NCI-H2196 treated with DMSO at 0.1 percent for 48 hours (cell line): ENCODE results near the gene RAB42.
A peak's percentile ranks its signal among the peaks of the same experiment; 100 is the strongest.
"Not testable (repeated sequence)": the region's sequence is repeated elsewhere in the genome, so short reads cannot be mapped to it uniquely, and the experiment has no call there.

Experiments
- DNase-seq: peaks from one replicate; lab custom pipeline; 2025; ENCODE audit not compliant: unreplicated experiment; lab: John Stamatoyannopoulos, UW

RAB42 gene, protein sequence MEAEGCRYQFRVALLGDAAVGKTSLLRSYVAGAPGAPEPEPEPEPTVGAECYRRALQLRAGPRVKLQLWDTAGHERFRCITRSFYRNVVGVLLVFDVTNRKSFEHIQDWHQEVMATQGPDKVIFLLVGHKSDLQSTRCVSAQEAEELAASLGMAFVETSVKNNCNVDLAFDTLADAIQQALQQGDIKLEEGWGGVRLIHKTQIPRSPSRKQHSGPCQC

DNA sequence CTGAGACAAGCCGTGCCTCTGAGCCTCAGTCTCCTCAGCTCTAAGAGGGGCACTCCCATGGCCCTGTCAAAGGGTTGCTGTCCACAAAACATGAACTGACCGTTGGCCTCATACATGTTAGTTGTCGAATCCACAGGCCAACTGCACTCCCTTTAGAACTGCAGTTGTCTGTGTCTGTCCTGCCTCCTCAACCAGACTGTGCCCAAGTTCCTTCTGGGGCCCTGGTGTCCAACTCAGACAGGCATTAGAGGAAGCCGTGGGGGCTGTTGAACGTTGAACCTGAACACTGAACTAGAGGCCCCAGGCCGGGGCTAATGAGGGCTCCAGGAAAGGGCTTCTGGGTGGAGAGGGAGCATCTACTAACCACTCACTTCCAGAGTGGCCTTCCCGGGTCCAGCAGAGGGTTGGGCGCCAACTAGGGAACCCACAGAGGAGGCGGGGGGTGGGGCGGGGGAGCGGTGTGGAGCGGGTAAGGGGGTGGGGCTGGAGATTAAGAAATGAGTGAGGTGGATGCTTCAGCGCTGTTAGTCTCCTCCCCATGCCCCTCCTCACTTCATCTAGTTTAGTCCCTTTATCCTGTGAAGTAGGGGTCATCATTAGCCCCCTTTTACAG, at the start of gene RAB42:
Gene RAB42 (plus strand): TSS at position 558 of the 613 bp plus-strand sequence. CDS start 247 bp downstream, outside the sequence.
- no peak for DNase-seq

DNA sequence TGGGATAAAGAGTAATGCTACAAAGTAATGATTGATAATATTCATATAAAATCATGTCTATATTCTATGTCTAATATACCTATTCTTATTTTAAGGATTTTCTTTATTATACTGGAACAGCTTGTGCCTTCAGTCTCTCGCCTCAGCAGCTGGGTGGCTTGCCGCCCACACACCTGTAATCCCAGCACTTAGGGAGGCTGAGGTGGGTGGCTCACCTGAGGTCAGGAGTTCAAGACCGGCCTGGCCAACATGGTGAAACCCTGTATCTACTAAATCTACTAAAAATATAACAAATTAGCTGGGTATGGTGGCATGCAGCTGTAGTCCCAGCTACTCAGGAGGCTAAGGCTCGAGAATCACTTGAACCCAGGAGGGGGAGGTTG, 46.8 kb upstream of the RAB42 start:
- DNase-seq: no peak

DNA sequence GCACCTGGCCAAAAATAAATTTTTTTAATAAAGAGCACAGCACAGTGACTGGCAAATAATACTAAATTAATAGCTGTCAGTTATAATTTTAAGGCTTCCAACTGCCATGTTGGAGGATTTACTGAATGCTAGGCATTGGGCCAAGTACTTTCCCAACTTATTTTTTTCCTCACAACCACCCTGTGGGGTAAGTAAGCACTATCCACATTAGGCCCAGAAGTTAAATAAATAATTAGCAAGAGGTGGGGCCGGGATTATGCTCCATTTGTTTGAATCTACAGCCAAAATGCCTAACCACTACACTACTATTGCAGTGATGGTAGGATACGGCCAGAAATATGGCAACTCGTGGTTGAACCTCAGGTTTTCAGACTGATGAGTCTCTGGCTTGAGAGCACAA, 43.7 kb upstream of the RAB42 start:
- no peak for DNase-seq

GRCh38 chr1:28551381-28551780, 40.7 kb upstream of the RAB42 start:
- no peak for DNase-seq

- peak; percentile 91 for DNase-seq
Measured at GRCh38 chr1:28552758-28553663, 39.1 kb upstream of the RAB42 start, which contains the start of gene TRNAU1AP. TRNAU1AP (plus strand) TSS chr1:28553085; CDS start chr1:28553111, 26 bp downstream.

DNA sequence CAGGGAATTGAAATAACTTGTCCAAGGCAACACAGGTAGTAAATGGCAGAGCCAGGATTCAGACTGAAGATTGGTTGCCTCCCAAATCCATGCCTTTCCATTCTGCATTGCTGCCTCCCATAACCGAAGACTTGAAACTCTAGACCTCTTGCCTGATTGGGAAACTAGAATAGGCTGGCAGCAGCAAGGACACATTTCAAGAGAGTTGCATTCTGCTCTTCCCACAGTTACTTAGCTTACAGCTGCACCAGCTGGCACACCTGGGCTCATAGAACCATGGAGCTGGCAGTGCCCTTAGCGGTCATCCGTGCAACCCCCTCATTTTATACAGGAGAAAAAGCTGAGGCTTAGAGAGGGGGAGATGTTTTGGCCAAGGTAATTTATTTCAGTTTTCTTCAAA, 31.2 kb upstream of the RAB42 start:
- no peak for DNase-seq

DNA sequence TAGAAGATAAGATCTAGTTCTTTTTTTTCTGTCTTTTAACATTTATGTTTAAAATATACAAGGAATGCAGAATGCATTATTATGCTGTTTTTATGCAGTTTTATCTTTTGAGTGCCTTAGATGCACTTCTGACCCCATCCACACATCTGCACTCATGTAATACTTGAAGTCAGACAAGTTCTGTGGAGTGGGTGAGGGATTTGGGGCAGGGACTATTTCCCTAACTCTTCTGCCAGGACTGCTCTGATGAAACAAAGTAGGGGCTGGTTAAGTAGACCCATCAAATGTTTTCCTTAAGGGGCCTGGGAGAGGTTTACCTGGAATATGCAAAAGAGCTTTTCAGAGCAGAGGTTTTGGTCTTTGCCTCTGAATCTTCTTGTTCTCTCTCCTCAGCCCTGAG, 27.8 kb upstream of the RAB42 start:
- no peak for DNase-seq

GRCh38 chr1:28565040-28565439, 27.0 kb upstream of the RAB42 start:
- DNase-seq: no peak

DNA sequence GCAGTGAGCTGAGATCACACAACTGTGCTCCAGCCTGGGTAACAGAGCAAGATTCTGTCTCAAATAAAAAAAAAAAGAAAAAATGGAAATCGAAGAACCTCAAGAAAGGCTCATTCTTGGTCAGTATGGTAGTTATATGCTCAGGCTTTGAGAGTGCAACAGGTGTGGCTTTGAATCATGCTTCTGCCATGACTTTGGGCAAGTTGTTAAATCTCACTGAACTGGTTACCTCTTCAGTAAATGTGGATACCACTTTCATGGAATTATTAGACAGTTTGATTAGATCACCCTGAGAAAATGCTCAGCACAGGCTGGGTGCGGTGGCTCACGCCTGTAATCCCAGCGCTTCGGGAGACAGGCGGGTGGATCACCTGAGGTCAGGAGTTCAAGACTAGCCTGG, 26.3 kb upstream of the RAB42 start:
- DNase-seq: no peak

GRCh38 chr1:28566931-28567330, 25.1 kb upstream of the RAB42 start:
- no peak for DNase-seq

GRCh38 chr1:28571911-28572310, 20.2 kb upstream of the RAB42 start:
- DNase-seq: no peak

- DNase-seq: not testable (repeated sequence)
Measured at GRCh38 chr1:28572891-28573290, 19.2 kb upstream of the RAB42 start.

DNA sequence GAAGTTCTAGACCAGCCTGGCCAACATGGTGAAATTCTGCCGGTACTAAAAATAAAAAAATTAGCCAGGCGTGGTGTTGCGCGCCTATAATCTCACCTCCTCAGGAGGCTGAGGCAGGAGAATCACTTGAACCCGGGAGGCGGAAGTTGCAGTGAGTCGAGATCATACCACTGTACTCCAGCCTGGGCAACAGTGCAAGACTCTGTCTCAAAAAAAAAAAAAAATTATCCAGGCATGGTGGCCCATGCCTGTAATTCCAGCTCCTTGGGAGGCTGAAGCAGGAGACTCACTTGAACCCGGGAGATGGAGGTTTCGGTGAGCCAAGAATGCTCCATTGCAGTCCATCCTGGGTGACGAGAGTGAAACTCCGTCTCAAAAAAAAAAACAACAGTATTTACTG, 18.5 kb upstream of the RAB42 start:
- DNase-seq: no peak

DNA sequence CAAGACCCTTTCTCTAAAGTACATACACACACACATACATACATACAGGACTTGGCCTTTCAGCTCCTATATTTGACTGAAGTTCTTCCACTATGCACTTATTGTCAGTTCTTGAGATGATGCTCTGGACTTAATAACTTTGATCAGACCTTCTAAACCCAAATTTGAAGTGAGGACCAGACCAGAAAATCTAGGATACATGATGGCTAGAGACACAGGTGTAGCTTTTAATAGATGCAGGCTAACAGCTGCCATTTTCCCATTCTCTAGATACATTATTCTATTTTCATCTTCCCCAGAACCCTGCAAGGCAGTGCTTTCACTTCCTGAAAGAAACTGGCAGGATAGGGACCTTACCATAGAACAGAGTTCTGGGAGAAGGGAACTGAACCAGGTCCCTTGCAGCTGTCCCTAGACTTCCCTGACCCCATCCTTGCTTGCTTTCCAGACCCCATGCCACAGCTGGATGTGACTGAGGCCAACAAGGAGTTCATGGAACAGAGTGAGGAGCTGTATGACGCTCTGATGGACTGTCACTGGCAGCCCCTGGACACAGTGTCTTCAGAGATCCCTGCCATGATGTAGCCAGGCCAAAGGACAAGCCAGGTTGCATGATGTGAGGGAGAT, 14.9 kb upstream of the RAB42 start:
- DNase-seq: no peak

DNA sequence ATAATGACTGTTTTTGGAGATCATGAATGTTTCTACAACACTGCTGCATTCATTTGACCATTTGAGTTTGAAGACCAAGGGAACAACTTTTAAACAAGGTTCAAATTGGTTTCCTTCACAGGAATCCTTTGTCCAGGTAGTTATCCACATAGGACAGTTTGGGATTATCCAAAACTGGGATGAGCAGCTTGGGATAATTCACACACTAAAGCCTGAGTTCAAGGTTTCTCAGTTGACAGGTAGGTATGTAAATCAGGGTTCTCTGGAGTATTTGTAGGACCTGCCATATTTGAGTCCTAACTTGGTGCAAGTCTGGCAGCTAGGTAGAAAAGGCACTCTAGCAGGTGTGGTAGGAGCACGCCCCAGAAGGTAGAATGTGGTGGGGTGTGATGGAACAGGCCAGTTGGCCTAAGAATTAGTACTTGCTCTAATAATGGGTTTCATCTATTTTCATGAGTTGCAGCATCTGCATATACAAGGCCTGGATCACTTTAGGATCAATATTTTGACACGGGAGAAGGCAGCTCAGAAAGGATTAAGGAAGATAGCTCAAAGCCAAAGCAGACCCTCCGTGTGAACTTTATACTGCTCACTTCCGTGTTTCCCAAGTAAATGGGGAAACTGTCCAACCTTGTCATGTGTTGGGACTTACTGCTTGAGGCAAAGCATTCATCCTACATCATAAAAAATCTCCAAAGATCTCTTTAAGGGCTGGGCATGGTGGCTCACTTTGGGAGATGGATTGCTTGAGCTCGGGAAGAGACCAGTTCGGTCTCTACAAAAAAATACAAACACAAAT, 14.1 kb upstream of the RAB42 start:
- DNase-seq: no peak

DNA sequence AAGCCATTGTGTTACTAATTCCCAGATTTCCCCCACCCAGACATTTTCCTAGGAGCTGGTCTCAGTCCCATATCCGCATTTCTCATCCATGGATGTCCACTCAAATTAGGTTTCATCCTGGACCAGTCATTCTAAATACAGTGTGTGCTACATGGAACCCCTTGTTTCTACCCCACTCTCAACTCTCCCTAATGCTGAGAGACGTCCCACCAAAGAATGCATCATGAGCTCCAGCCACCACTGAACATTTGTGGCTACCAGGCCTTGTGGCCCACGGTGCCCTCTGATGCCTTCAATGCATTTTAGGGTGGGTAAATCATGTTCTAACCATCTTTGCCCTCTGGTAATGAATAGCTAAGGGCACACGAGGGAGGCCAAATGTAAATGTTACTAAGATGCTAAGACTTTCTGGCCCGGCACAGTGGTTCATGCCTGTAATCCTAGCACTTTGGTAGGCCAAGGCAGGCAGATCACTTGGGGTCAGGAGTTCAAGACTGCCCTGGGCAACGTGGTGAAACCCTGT, 13.3 kb upstream of the RAB42 start:
- DNase-seq: no peak

DNA sequence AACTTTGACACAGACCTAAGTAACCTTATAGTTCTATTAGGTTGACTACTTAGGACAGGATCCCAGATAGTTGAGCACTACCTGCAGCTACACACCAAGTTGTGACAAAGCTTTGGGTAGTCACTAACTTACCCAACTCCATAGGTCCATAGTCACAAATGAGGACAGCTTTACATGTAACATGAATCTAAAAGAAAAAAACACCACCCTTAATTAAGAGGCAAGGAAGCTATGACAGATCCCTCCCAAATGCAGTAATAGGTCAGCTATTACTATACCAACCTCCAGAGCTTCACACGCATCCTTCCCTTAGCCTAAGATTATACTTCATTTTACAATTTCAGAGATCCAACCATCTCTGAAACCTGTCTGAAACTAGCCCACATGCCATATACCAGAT, 12.7 kb upstream of the RAB42 start:
- DNase-seq: no peak

DNA sequence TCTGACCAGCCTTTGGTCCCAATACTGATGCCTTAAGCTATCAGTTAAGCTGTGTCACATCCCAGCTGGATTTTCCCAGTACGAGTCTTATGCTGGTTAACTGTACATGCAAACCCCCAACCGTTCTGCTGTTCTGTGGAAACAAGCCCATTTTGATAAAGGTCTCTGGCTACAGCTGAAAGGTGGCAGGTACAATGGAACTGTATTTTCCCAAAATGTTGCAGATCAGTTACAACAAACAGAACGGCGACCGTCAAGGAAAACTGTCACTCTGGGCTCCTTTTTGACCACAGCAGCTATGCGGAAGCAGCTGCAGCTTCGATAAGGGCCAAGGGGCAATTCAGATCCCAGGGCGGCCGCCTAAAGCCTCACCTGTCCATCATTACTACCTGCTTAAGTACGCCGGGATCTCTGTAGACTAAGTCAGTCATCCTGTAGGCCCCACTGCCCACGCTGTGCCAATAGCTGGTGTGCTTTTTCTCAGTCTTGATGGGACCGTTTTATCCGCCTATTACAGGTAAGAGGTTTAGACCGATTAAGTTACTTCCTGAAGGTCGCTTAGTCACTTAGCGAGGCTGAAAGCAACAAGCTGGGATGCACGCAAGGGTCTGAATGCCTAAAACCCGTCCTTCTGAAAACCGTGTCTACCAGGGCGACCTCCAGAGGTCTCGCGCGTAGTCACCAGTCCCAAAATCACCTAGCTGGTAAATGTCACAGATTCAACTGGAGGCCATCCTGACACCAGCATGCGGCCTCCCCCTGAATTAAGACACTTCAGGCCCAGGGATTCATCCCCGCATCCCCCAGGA, 11.1 kb upstream of the RAB42 start:
- DNase-seq: peak; percentile 26

GRCh38 chr1:28581531-28582247, 10.4 kb upstream of the RAB42 start:
- peak; percentile 93 for DNase-seq
